GM23338 (cell line): ENCODE results near the gene NTM. TPM values are rescaled to one million over a fixed set of nuclear protein-coding genes. Genes with fewer than 3 reads are reported as not detected.

Source experiments
- ATAC-seq: fragments of 200-7000 bp; cut with Tn5 transposase; 3 replicates; pipeline ENCODE4 v1.9.1; 2020
- DNase-seq: peaks from one replicate; pipeline ENCODE4 v3.0.0-alpha.2; 2015; ENCODE audit warnings: low spot score
- H2AFZ ChIP-seq: fragments of 200-600 bp; sonication (generic); 2 replicates; pipeline ENCODE4 v1.8.0; 2016; ENCODE audit warnings: antibody characterized with exemption, mild to moderate bottlenecking, moderate library complexity
- H3F3A ChIP-seq: fragments of 200-600 bp; sonication (generic); replicated peaks from 2 replicates; pipeline ENCODE4 v1.8.0; 2017; ENCODE audit warnings: antibody characterized with exemption, mixed run types, low read depth
- H3K27ac ChIP-seq: fragments of 200-600 bp; sonication (generic); 2 replicates; pipeline ENCODE4 v1.6.1; 2016; ENCODE audit warnings: low read depth
- H3K27me3 ChIP-seq: fragments of 200-600 bp; sonication (generic); 2 replicates; pipeline ENCODE4 v1.8.0; 2016; ENCODE audit warnings: mild to moderate bottlenecking, mixed run types, moderate library complexity; ENCODE audit not compliant: insufficient read depth
- H3K36me3 ChIP-seq: fragments of 200-600 bp; sonication (generic); 2 replicates; pipeline ENCODE4 v1.8.0; 2016; ENCODE audit warnings: mild to moderate bottlenecking; ENCODE audit not compliant: insufficient read depth
- H3K4me1 ChIP-seq: fragments of 200-600 bp; sonication (generic); 2 replicates; pipeline ENCODE4 v1.8.0; 2016; ENCODE audit warnings: mild to moderate bottlenecking, moderate library complexity; ENCODE audit not compliant: insufficient read depth
- H3K4me2 ChIP-seq: fragments of 200-600 bp; sonication (generic); 2 replicates; pipeline ENCODE4 v1.7.1; 2017; ENCODE audit warnings: mixed run types
- H3K4me3 ChIP-seq: fragments of 200-600 bp; sonication (generic); 2 replicates; pipeline ENCODE4 v1.6.1; 2016; ENCODE audit warnings: mixed run types
- H3K79me2 ChIP-seq: fragments of 200-600 bp; sonication (generic); replicated peaks from 2 replicates; pipeline ENCODE4 v1.8.0; 2017; ENCODE audit warnings: mild to moderate bottlenecking; ENCODE audit not compliant: insufficient read depth
- H3K9me2 ChIP-seq: fragments of 200-600 bp; sonication (generic); 2 replicates; pipeline ENCODE4 v1.8.0; 2017; ENCODE audit not compliant: insufficient read depth
- H4K20me1 ChIP-seq: fragments of 200-600 bp; sonication (generic); replicated peaks from 2 replicates; pipeline ENCODE4 v1.8.0; 2017; ENCODE audit warnings: mild to moderate bottlenecking; ENCODE audit not compliant: insufficient read depth
- H3K27ac Mint-ChIP-seq: 2 replicates; pipeline ENCODE4 v1.8.0; 2020; ENCODE audit warnings: inconsistent platforms, mild to moderate bottlenecking, moderate library complexity, mixed read lengths
- H3K27me3 Mint-ChIP-seq: 3 replicates; pipeline ENCODE4 v1.8.0; 2022; ENCODE audit warnings: low read depth, mild to moderate bottlenecking, moderate library complexity, mixed read lengths, inconsistent platforms; ENCODE audit not compliant: insufficient read depth, poor library complexity
- H3K36me3 Mint-ChIP-seq: 3 replicates; pipeline ENCODE4 v1.8.0; 2021; ENCODE audit warnings: low read depth, mild to moderate bottlenecking, inconsistent platforms, moderate library complexity, mixed read lengths
- H3K4me1 Mint-ChIP-seq: 3 replicates; pipeline ENCODE4 v1.8.0; 2020; ENCODE audit warnings: mild to moderate bottlenecking, inconsistent platforms, mixed read lengths
- H3K4me3 Mint-ChIP-seq: 3 replicates; pipeline ENCODE4 v1.8.0; 2021; ENCODE audit warnings: moderate library complexity, mild to moderate bottlenecking, inconsistent platforms, mixed read lengths
- H3K9me3 Mint-ChIP-seq: 3 replicates; pipeline ENCODE4 v1.8.0; 2020; ENCODE audit warnings: moderate library complexity, mild to moderate bottlenecking, inconsistent platforms, mixed read lengths
- CREB1 ChIP-seq: fragments of 250-450 bp; sonication (Bioruptor Pico); IDR thresholded peaks from 2 replicates; pipeline ENCODE4 v1.5.0; 2020; ENCODE audit warnings: low read depth, mild to moderate bottlenecking, moderate library complexity
- ETS1 ChIP-seq: IDR thresholded peaks from 2 replicates; pipeline ENCODE4 v1.6.1; 2016; ENCODE audit warnings: antibody characterized with exemption
- EZH2 ChIP-seq: fragments of 200-600 bp; sonication (generic); IDR thresholded peaks from one replicate; pipeline ENCODE4 v1.8.0; 2017; ENCODE audit warnings: antibody characterized with exemption, mild to moderate bottlenecking, low read depth; ENCODE audit not compliant: unreplicated experiment
- EZH2phosphoT487 ChIP-seq: fragments of 200-600 bp; sonication (generic); IDR thresholded peaks from one replicate; pipeline ENCODE4 v1.8.1; 2018; ENCODE audit warnings: antibody characterized with exemption; ENCODE audit not compliant: unreplicated experiment
- JUNB ChIP-seq: IDR thresholded peaks from one replicate; pipeline ENCODE4 v1.6.1; 2016; ENCODE audit warnings: antibody characterized with exemption; ENCODE audit not compliant: unreplicated experiment
- NANOG ChIP-seq: IDR thresholded peaks from 2 replicates; pipeline ENCODE4 v1.6.1; 2016; ENCODE audit warnings: antibody characterized with exemption, borderline replicate concordance
- POLR2AphosphoS5 ChIP-seq: IDR thresholded peaks from 2 replicates; pipeline ENCODE4 v1.6.1; 2016; ENCODE audit warnings: antibody characterized with exemption, low read depth
- STAT1 ChIP-seq: IDR thresholded peaks from one replicate; pipeline ENCODE4 v1.6.1; 2016; ENCODE audit warnings: antibody characterized with exemption; ENCODE audit not compliant: unreplicated experiment
- ZNF114 ChIP-seq: fragments of 250-450 bp; sonication (Bioruptor Pico); IDR thresholded peaks from 2 replicates; pipeline ENCODE4 v1.5.0; 2020; ENCODE audit warnings: mild to moderate bottlenecking, moderate library complexity
- ZNF331 ChIP-seq: fragments of 250-450 bp; sonication (Bioruptor Pico); IDR thresholded peaks from 2 replicates; pipeline ENCODE4 v1.5.0; 2020; ENCODE audit warnings: low read depth, mild to moderate bottlenecking, moderate library complexity
- ZNF462 ChIP-seq: fragments of 250-450 bp; sonication (Bioruptor Pico); IDR thresholded peaks from 2 replicates; pipeline ENCODE4 v1.5.0; 2020; ENCODE audit warnings: mild to moderate bottlenecking, moderate library complexity
- polyA plus RNA-seq: library from polyadenylated mRNA; unstranded; fragments of >200 nt; fragmentation: Nextera tagmentation; extraction: Ambion mirVana; gene quantifications from 2 replicates; pipeline ENCODE4 v1.2.1, GENCODE V29; 2016
- total RNA-seq: library from RNA; depleted of rRNA; stranded (reverse); fragments of >200 nt; shearing (Covaris generic); gene quantifications from 2 replicates; pipeline ENCODE4 v1.2.3, GENCODE V29; 2014
- TF ChIP-seq, protein P1 (sequence below), 2 experiments: fragments of 200-600 bp in 1 of 2; sonication (generic) in 1 of 2; conservative IDR thresholded peaks; 2 replicates each; pipeline versions ENCODE4 v1.5.1 to v1.6.1; 2016 to 2017; ENCODE audit warnings: antibody characterized with exemption in 2 of 2, low read depth in 2 of 2, mild to moderate bottlenecking in 2 of 2, moderate library complexity in 1 of 2

NTM gene
- total and polyA plus RNA-seq, 2 experiments from 2014 or later: 10.6 to 14.6 TPM

- TF ChIP-seq, protein P1, sequence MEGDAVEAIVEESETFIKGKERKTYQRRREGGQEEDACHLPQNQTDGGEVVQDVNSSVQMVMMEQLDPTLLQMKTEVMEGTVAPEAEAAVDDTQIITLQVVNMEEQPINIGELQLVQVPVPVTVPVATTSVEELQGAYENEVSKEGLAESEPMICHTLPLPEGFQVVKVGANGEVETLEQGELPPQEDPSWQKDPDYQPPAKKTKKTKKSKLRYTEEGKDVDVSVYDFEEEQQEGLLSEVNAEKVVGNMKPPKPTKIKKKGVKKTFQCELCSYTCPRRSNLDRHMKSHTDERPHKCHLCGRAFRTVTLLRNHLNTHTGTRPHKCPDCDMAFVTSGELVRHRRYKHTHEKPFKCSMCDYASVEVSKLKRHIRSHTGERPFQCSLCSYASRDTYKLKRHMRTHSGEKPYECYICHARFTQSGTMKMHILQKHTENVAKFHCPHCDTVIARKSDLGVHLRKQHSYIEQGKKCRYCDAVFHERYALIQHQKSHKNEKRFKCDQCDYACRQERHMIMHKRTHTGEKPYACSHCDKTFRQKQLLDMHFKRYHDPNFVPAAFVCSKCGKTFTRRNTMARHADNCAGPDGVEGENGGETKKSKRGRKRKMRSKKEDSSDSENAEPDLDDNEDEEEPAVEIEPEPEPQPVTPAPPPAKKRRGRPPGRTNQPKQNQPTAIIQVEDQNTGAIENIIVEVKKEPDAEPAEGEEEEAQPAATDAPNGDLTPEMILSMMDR (conservative IDR thresholded peaks at IDR 0.05; ENCODE audit: low read depth in 2 of 2): peak; percentile 67 to 76
- TF ChIP-seq EZH2: no peak
Observed at GRCh38 chr11:131504199-131504949, 134.0 kb downstream of the NTM start (continued).

DNA sequence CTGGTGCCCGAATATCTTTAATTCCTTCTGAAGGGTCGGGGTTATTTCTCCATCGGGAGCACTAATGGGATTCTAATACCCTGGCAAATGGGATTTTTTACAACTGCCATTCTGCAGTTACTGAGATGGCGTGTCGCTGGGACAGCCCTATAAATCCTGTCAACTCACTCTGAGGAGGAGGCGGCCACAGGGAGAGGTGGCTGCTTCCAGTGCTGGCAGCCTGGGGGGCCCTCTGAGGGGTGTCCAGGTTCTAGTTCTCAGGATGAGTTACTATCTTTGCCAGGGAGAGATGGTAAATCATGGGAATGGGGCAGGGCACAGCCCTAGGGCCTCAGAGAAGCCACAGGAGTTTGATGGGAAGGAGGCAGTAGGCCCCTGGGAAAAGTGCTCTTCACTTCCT lies 135.9 kb downstream of the NTM start:
- Histone ChIP-seq H3K36me3 (no peaks in the 10 kb centered on the region), H3F3A (no peaks in the 10 kb centered on the region), H3K27me3 (no peaks in the 10 kb centered on the region), H3K4me3 (no peak overlapping the region), H3K27ac (0 out of 2 replicates have a peak overlapping the region, but pooled peaks have one; percentile 9), H3K4me2 (no peak overlapping the region), H4K20me1 (no peaks in the 10 kb centered on the region), H3K9me2 (no peaks in the 10 kb centered on the region), H2AFZ (no peak overlapping the region), H3K79me2 (no peaks in the 10 kb centered on the region), H3K4me1 (peaks cover 4% of the 10 kb centered on the region; the same call in 1 of the 2 replicates)
- Mint-ChIP-seq H3K4me3 (no peak overlapping the region), H3K4me1 (peaks cover 17% of the 10 kb centered on the region), H3K9me3 (peaks cover 4% of the 10 kb centered on the region; the same call in 1 of the 3 replicates), H3K27ac (no peak overlapping the region), H3K27me3 (peaks cover 11% of the 10 kb centered on the region), H3K36me3 (no peaks in the 10 kb centered on the region; the same call in 1 of the 3 replicates)
- DNase-seq (no peak), ATAC-seq (no peak)
- no peak for TF ChIP-seq POLR2AphosphoS5
- TF ChIP-seq ZNF331 (CRISPR knock-in tag): no peak
- no peak for TF ChIP-seq ZNF462
- TF ChIP-seq JUNB: no peak
- TF ChIP-seq STAT1: no peak
- TF ChIP-seq CREB1: no peak
- no peak for TF ChIP-seq ETS1
- TF ChIP-seq NANOG: no peak
- no peak for TF ChIP-seq EZH2
- no peak for TF ChIP-seq ZNF114
- no peak for TF ChIP-seq EZH2phosphoT487
